Measurements from ENCODE around the gene CDADC1.

- TF ChIP-seq EZH2 (IDR thresholded peaks at IDR 0.05) (no peak), POLR2AphosphoS5 (IDR thresholded peaks at IDR 0.05; ENCODE audit: borderline replicate concordance, low read depth, low read length) (no peak), FOXP2 (optimal IDR thresholded peaks at IDR 0.05; ENCODE audit: control extremely low read depth, extremely low read length, insufficient read depth) (no peak)
Measured at GRCh38 chr13:49304763-49305700, 57.3 kb downstream of the CDADC1 start.

Data from SK-N-MC (cell line).